Measurements from ENCODE around the gene MINDY4. TPM values are rescaled to one million over a fixed set of nuclear protein-coding genes. Genes with fewer than 3 reads are reported as not detected.

Gene MINDY4
- total and polyA plus RNA-seq, 2 of the 13 experiments (the other 11 are each of a cell fraction or from before 2014, with no cell fraction given), result not detected

DNA sequence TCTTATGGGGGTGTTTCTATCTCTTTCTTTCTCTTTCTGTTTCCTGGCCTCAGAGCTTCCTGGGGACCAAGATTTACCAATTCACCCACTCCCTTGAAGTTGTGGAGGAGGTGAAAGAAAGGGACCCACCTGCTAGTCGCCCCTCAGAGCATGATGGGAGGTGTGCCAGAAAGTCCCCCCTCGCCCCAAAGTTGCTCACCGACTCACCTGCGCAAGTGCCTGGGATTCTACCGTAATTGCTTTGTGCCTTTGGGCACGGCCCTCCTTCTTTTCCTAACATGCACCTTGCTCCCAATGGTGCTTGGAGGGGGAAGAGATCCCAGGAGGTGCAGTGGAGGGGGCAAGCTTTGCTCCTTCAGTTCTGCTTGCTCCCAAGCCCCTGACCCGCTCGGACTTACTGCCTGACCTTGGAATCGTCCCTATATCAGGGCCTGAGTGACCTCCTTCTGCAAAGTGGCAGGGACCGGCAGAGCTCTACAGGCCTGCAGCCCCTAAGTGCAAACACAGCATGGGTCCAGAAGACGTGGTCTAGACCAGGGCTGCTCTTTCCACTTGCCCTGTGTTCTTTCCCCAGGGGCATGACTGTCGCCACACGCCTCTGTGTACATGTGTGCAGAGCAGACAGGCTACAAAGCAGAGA, 152.7 kb downstream of the MINDY4 start (continued):
- TF ChIP-seq ZNF598 (CRISPR knock-in tag; IDR thresholded peaks at IDR 0.05; ENCODE audit: borderline replicate concordance) (no peak), HES4 (CRISPR knock-in tag; IDR thresholded peaks at IDR 0.05; ENCODE audit: borderline replicate concordance) (no peak), RAD21 (CRISPR knock-in tag; IDR thresholded peaks at IDR 0.05) (no peak), ZNF256 (CRISPR knock-in tag; conservative IDR thresholded peaks at IDR 0.05) (no peak)

- no peak; the same call in 1 of the 3 replicates for ATAC-seq
- intact Hi-C loops (cut with micrococcal nuclease; ENCODE audit: unreplicated experiment), result no loop called here
- in situ Hi-C loops (cut with HindIII; ENCODE audit: extremely low pct_ligation_motif_present, low pct_unique_long_range_greater_than_20kb), result no loop called here
- no peak overlapping the region for H3K4me2 ChIP-seq (ENCODE audit: low read depth, low read length)
- no TSS peak for BruUV-seq (replicated peaks)
- no peak overlapping the region for H3K9ac ChIP-seq (ENCODE audit: insufficient read depth, low read depth, low read length)
- H3K4me3 ChIP-seq (replicated peaks in 1 of 3; ENCODE audit: insufficient read depth in 1 of 3, low read depth in 2 of 3, low read length in 3 of 3), result no peak overlapping the region
- H3K79me2 ChIP-seq (ENCODE audit: insufficient read depth, low read length), result no peaks in the 10 kb centered on the region
- H4K20me1 ChIP-seq (ENCODE audit: insufficient read depth, low read length), result no peaks in the 10 kb centered on the region
- no peak for FAIRE-seq
- ChIA-PET CTCF (ENCODE audit: low intra/inter-chr PET ratio, low total read pairs) (no interaction called here), POLR2A (no interaction called here)
- TF ChIP-seq PAWR (CRISPR knock-in tag; IDR thresholded peaks at IDR 0.05; ENCODE audit: borderline replicate concordance) (no peak), MNT (IDR thresholded peaks at IDR 0.05) (no peak), HMGXB4 (CRISPR knock-in tag; IDR thresholded peaks at IDR 0.05; ENCODE audit: borderline replicate concordance in 1 of 2, low read depth in 1 of 2) (no peak), ZNF441 (CRISPR knock-in tag; IDR thresholded peaks at IDR 0.05; ENCODE audit: borderline replicate concordance) (no peak)
- no peak overlapping the region for H3K27ac ChIP-seq (ENCODE audit: extremely low read length, insufficient read depth, low read length)
- DNase-seq (ENCODE audit: low spot score), result no peak
- no peaks in the 10 kb centered on the region for H3K9me3 ChIP-seq (ENCODE audit: low read length)
- H3K36me3 ChIP-seq (replicated peaks in 1 of 2; ENCODE audit: control insufficient read depth in 1 of 2, insufficient read depth in 2 of 2, low read length in 2 of 2), result no peaks in the 10 kb centered on the region
- no peak overlapping the region for H2AFZ ChIP-seq (ENCODE audit: low read length)
- H3K4me1 ChIP-seq (ENCODE audit: insufficient read depth, low read length), result no peaks in the 10 kb centered on the region
- H3K27me3 ChIP-seq (ENCODE audit: control insufficient read depth in 1 of 2, insufficient read depth in 2 of 2, low read length in 2 of 2), result peaks cover 0 to 2% of the 10 kb centered on the region in 2 experiments; a peak in 2 of 5 replicates
Measured at GRCh38 chr7:30924624-30925023, 153.4 kb downstream of the MINDY4 start.

All from HepG2 (cell line).